Measurements from ENCODE around the gene MTMR3. TPM values are rescaled to one million over a fixed set of nuclear protein-coding genes. Genes with fewer than 3 reads are reported as not detected.
"Not testable (repeated sequence)": the region's sequence is repeated elsewhere in the genome, so short reads cannot be mapped to it uniquely, and the experiment has no call there.

Gene MTMR3
- total RNA-seq, 1 donor from 2014 or later: 20.6 TPM

DNA sequence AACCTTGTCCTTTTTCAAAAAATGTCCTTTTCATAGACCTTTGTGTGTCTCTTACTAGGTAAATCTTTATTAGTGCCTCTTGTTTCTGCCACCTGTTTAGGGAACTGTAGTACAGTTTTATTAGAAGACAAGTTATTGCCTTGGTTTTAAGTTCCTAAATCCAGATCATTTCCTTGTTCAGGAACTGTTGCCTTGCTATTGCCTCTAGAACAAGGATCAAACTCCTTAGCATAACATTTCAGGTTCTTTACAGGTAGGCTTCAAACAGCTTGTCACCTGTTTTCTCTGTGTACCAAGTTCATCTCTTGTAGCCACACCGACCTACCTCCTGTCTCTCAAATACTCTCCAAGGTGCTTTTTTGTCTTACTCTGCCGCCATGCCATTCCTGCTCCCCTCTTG lies 75.2 kb downstream of the MTMR3 start:
- no peaks in the 10 kb centered on the region for H3K27me3 Mint-ChIP-seq (ENCODE audit: insufficient read depth)
- no peak for DNase-seq (ENCODE audit: low spot score)
- no peak overlapping the region for H3K4me3 Mint-ChIP-seq
- H3K9me3 Mint-ChIP-seq: no peaks in the 10 kb centered on the region
- H3K36me3 Mint-ChIP-seq (ENCODE audit: low read depth): peaks cover 3% of the 10 kb centered on the region
- H3K4me1 Mint-ChIP-seq (ENCODE audit: low read depth): peaks cover 8% of the 10 kb centered on the region
- no peak overlapping the region for H3K27ac Mint-ChIP-seq
- intact Hi-C loops (cut with micrococcal nuclease): no loop called here

DNA sequence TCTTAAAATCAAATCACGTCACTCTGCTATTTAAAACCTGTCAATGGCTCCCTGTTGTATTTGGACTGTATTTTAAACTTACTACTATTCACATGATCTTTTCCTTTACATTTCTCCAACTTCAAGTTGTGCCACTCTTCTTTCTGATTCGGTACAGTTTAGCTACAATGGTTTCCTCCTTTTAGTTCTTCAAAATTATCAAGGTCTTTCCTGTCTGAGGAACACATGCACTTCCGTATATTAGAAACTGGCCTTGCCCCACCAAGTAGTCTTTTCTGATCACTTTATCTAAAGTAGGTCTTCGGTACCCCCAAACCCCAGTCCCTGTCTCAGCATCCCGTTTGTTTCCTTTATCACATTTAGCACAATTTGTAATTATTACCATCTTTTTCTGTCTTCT lies 81.8 kb downstream of the MTMR3 start:
- Mint-ChIP-seq H3K4me3 (no peak overlapping the region), H3K9me3 (no peaks in the 10 kb centered on the region), H3K27ac (no peak overlapping the region), H3K27me3 (ENCODE audit: insufficient read depth) (no peaks in the 10 kb centered on the region), H3K36me3 (ENCODE audit: low read depth) (peaks cover 1% of the 10 kb centered on the region), H3K4me1 (ENCODE audit: low read depth) (no peaks in the 10 kb centered on the region)
- no peak for DNase-seq (ENCODE audit: low spot score)
- intact Hi-C loops (cut with micrococcal nuclease): no loop called here

GRCh38 chr22:29967461-29967860 lies 84.5 kb downstream of the MTMR3 start:
- intact Hi-C loops (cut with micrococcal nuclease): no loop called here
- Mint-ChIP-seq H3K4me1 (ENCODE audit: low read depth) (no peaks in the 10 kb centered on the region), H3K9me3 (no peaks in the 10 kb centered on the region), H3K36me3 (ENCODE audit: low read depth) (peaks cover 5% of the 10 kb centered on the region), H3K27me3 (ENCODE audit: insufficient read depth) (no peaks in the 10 kb centered on the region), H3K4me3 (no peak overlapping the region), H3K27ac (no peak overlapping the region)
- no peak for DNase-seq (ENCODE audit: low spot score)

DNA sequence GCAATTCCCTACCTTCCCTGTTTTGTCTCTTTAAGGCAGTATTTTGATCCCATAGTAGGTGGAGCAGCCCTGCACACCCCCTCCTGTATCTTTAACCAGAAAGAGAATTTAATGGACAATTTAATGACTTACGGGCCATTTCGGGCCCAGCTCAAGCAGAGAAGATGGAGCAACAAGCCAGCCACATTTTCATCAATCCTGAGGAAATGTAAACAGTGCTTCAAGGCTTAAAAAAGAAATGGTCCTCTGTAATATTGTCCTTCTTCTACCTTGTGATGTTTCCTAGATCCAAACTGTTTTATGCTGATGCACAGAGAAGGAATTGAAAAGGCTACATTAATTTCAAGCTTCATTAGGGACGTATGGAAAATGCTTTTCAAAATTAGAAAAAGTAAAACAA lies 88.6 kb downstream of the MTMR3 start:
- Mint-ChIP-seq H3K27ac (no peak overlapping the region), H3K4me1 (ENCODE audit: low read depth) (no peaks in the 10 kb centered on the region), H3K4me3 (no peak overlapping the region), H3K9me3 (no peaks in the 10 kb centered on the region), H3K27me3 (ENCODE audit: insufficient read depth) (no peaks in the 10 kb centered on the region), H3K36me3 (ENCODE audit: low read depth) (peaks cover 9% of the 10 kb centered on the region)
- no peak for DNase-seq (ENCODE audit: low spot score)
- intact Hi-C loops (cut with micrococcal nuclease): no loop called here

- H3K27me3 Mint-ChIP-seq (ENCODE audit: insufficient read depth): no peaks in the 10 kb centered on the region
These were observed 89.1 kb downstream of the MTMR3 start for GRCh38 chr22:29972121-29972520.

DNA sequence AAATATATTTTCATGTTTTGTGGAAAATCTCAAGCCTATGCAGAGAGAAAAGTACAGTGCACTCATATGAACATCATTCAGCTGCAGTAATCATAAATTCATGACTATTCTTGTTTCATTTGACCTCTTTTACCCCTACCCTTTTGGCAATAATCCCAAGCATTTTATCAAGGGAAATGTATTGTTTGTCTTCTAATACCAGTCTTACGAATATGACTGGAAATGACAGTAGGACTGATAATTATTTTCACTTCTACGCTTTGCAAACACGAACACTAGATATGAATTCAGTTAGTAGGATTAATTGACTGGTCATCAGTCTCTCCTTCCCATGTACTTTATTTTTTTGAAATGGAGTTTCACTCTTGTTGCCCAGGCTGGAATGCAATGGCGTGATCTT lies 90.3 kb downstream of the MTMR3 start:
- H3K27me3 Mint-ChIP-seq (ENCODE audit: insufficient read depth): no peaks in the 10 kb centered on the region
- no peak for DNase-seq (ENCODE audit: low spot score)
- H3K36me3 Mint-ChIP-seq (ENCODE audit: low read depth): peaks cover 9% of the 10 kb centered on the region
- H3K9me3 Mint-ChIP-seq: no peaks in the 10 kb centered on the region
- intact Hi-C loops (cut with micrococcal nuclease): no loop called here
- no peaks in the 10 kb centered on the region for H3K4me1 Mint-ChIP-seq (ENCODE audit: low read depth)
- no peak overlapping the region for H3K4me3 Mint-ChIP-seq
- H3K27ac Mint-ChIP-seq: no peak overlapping the region

More at GRCh38 chr22:29972121-29972520, 89.1 kb downstream of the MTMR3 start:
- H3K4me3 Mint-ChIP-seq: no peak overlapping the region
- H3K36me3 Mint-ChIP-seq (ENCODE audit: low read depth): peaks cover 9% of the 10 kb centered on the region
- H3K4me1 Mint-ChIP-seq (ENCODE audit: low read depth): no peaks in the 10 kb centered on the region
- intact Hi-C loops (cut with micrococcal nuclease): no loop called here
- no peak for DNase-seq (ENCODE audit: low spot score)
- no peaks in the 10 kb centered on the region for H3K9me3 Mint-ChIP-seq
- H3K27ac Mint-ChIP-seq: no peak overlapping the region

GRCh38 chr22:29973680-29974079 lies 90.7 kb downstream of the MTMR3 start:
- H3K36me3 Mint-ChIP-seq (ENCODE audit: low read depth); H3K4me3 Mint-ChIP-seq; DNase-seq (ENCODE audit: low spot score); H3K9me3 Mint-ChIP-seq; intact Hi-C loops (cut with micrococcal nuclease); H3K27me3 Mint-ChIP-seq (ENCODE audit: insufficient read depth); H3K4me1 Mint-ChIP-seq (ENCODE audit: low read depth); H3K27ac Mint-ChIP-seq: not testable (repeated sequence)

DNA sequence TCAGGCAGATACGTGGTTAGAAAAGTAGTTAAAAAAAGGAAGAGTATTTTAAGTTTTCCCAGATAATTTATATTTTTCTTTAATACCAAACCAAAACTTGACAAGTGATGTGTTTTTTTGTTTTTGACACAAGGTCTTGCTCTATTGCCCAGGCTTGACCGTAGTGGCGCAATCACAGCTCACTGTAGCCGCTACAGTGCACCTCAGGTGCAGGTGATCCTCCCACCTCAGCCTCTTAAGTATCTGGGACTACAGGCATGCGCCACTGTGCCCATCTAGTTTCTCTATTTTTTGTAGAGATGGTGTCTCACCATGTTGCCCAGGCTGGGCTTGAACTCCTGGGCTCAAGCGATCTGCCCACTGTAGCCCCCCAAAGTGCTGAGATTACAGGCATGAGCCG lies 92.5 kb downstream of the MTMR3 start:
- H3K4me1 Mint-ChIP-seq (ENCODE audit: low read depth): no peaks in the 10 kb centered on the region
- no peak overlapping the region for H3K27ac Mint-ChIP-seq
- no peak overlapping the region for H3K4me3 Mint-ChIP-seq
- no peaks in the 10 kb centered on the region for H3K9me3 Mint-ChIP-seq
- no peaks in the 10 kb centered on the region for H3K27me3 Mint-ChIP-seq (ENCODE audit: insufficient read depth)
- H3K36me3 Mint-ChIP-seq (ENCODE audit: low read depth): peaks cover 11% of the 10 kb centered on the region
- DNase-seq (ENCODE audit: low spot score): no peak
- intact Hi-C loops (cut with micrococcal nuclease): no loop called here

- no peak for DNase-seq (ENCODE audit: low spot score)
- intact Hi-C loops (cut with micrococcal nuclease): no loop called here
- no peak overlapping the region for H3K4me3 Mint-ChIP-seq
- no peak overlapping the region for H3K27ac Mint-ChIP-seq
- no peaks in the 10 kb centered on the region for H3K4me1 Mint-ChIP-seq (ENCODE audit: low read depth)
- peaks cover 11% of the 10 kb centered on the region for H3K36me3 Mint-ChIP-seq (ENCODE audit: low read depth)
- H3K9me3 Mint-ChIP-seq: no peaks in the 10 kb centered on the region
- no peaks in the 10 kb centered on the region for H3K27me3 Mint-ChIP-seq (ENCODE audit: insufficient read depth)
These were observed 94.1 kb downstream of the MTMR3 start for GRCh38 chr22:29977107-29977506.

- no peak overlapping the region for H3K4me3 Mint-ChIP-seq
- H3K9me3 Mint-ChIP-seq: no peaks in the 10 kb centered on the region
- H3K27me3 Mint-ChIP-seq (ENCODE audit: insufficient read depth): no peaks in the 10 kb centered on the region
- intact Hi-C loops (cut with micrococcal nuclease): no loop called here
- no peak overlapping the region for H3K27ac Mint-ChIP-seq
- peaks cover 11% of the 10 kb centered on the region for H3K36me3 Mint-ChIP-seq (ENCODE audit: low read depth)
- no peaks in the 10 kb centered on the region for H3K4me1 Mint-ChIP-seq (ENCODE audit: low read depth)
- DNase-seq (ENCODE audit: low spot score): no peak
These were observed 96.9 kb downstream of the MTMR3 start for GRCh38 chr22:29979777-29980321.

DNA sequence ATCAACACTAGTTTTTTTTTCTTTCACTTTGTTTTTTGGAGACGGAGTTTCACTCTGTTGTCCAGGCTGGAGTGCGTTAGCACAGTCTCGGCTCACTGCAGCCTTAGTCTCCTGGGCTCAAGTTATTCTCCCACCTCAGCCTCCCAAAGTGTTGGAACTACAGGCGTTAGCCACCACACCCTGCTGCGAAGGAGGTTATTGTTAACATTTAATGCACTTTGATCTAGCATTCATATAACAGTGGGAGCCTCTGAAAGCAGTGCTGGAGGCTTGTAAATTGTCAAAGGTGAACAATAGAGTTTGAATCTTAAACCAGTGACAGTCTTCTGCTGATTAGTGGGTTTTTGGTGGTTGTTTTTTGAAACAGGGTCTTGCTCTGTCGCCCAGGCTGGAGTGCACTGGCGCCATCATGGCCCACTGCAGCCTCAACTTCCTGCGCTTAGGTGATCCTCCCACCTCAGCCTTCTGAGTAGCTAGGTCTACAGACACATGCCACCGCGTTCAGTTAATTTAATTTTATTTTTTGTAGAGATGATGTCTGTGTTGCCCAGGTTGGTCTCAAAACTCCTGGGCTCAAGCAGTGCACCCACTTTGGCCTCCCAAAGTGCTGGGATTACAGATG lies 100.4 kb downstream of the MTMR3 start:
- Mint-ChIP-seq H3K27me3 (ENCODE audit: insufficient read depth) (no peaks in the 10 kb centered on the region), H3K4me3 (no peak overlapping the region), H3K27ac (no peak overlapping the region), H3K9me3 (no peaks in the 10 kb centered on the region), H3K36me3 (ENCODE audit: low read depth) (peaks cover 8% of the 10 kb centered on the region), H3K4me1 (ENCODE audit: low read depth) (peaks cover 5% of the 10 kb centered on the region)
- no peak for DNase-seq (ENCODE audit: low spot score)
- intact Hi-C loops (cut with micrococcal nuclease): no loop called here

DNA sequence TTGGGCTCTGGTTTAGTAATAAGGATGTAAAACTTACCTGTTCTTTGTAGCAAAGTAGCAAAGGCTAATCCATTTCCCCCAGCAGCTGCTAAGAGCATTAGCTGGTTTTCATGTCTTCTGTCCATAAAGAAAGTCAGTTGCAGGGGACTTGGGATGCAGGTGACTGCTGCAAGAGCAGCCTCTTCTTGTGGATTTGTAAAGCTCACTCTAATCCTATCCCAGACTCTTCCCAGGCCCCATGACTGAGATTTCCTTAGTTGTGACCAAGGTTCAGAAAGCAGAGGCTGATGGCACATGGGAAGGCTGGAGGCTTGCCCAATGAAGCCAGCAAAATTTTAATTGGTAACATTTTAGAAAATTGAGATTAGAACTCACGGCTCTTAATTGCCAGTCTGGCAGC lies 102.9 kb downstream of the MTMR3 start:
- H3K4me1 Mint-ChIP-seq (ENCODE audit: low read depth): peaks cover 5% of the 10 kb centered on the region
- no peaks in the 10 kb centered on the region for H3K9me3 Mint-ChIP-seq
- H3K4me3 Mint-ChIP-seq: no peak overlapping the region
- no peak for DNase-seq (ENCODE audit: low spot score)
- peaks cover 5% of the 10 kb centered on the region for H3K36me3 Mint-ChIP-seq (ENCODE audit: low read depth)
- intact Hi-C loops (cut with micrococcal nuclease): no loop called here
- no peak overlapping the region for H3K27ac Mint-ChIP-seq
- H3K27me3 Mint-ChIP-seq (ENCODE audit: insufficient read depth): no peaks in the 10 kb centered on the region

DNA sequence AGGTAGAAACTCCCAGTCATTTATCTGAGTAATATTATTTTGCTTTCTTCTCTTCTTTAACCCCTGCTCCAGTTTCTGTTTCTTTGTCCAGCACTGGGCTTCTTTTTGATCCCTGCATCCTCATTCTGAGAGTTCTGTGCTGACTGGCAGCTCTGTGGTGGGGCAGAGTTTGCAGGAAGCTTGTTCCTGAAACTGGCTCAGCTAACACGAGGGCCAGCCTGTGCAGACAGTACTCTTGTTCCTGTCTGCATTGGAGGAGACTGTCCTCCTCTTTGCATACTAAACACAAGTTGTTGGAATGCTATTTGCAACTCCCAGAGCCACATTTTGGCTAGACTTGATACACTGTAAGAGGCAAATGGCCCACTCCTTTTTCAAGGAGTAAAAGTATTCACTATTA lies 104.2 kb downstream of the MTMR3 start:
- Mint-ChIP-seq H3K4me3 (no peak overlapping the region), H3K9me3 (no peaks in the 10 kb centered on the region), H3K27me3 (ENCODE audit: insufficient read depth) (no peaks in the 10 kb centered on the region), H3K27ac (no peak overlapping the region), H3K4me1 (ENCODE audit: low read depth) (peaks cover 5% of the 10 kb centered on the region), H3K36me3 (ENCODE audit: low read depth) (peaks cover 7% of the 10 kb centered on the region)
- DNase-seq (ENCODE audit: low spot score): no peak
- intact Hi-C loops (cut with micrococcal nuclease): no loop called here

DNA sequence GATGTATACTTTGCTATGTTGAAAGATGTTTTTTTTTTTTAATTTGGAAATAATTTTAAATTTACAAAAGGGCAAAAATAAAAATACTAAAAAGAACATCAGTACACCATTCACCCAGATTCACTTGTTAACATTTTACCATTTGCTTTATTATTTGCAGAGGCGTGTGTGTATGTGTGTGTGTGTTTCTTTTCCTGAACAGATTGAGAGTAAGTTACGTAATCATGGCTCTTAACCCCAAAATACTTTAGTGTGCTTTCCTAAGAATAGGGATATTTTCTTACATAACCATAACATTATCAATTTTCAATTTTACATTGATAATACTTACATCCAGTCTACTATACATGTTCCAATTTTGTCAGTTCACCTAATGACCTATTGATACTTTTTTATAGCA lies 105.7 kb downstream of the MTMR3 start:
- DNase-seq (ENCODE audit: low spot score): no peak
- no peaks in the 10 kb centered on the region for H3K9me3 Mint-ChIP-seq
- no peak overlapping the region for H3K27ac Mint-ChIP-seq
- no peak overlapping the region for H3K4me3 Mint-ChIP-seq
- intact Hi-C loops (cut with micrococcal nuclease): no loop called here
- peaks cover 13% of the 10 kb centered on the region for H3K36me3 Mint-ChIP-seq (ENCODE audit: low read depth)
- no peaks in the 10 kb centered on the region for H3K27me3 Mint-ChIP-seq (ENCODE audit: insufficient read depth)
- H3K4me1 Mint-ChIP-seq (ENCODE audit: low read depth): peaks cover 5% of the 10 kb centered on the region

All from activated T-helper 1 cell treated with anti-CD3 and anti-CD28 coated beads, Interleukin-12 subunit alpha, Interleukin-12 subunit beta, Interleukin-2, Interleukin-4 antibody, amounts not matched to agents 30 ng/mL and 10 ng/mL and 1 ng/mL, durations not matched to agents 14 hours and 24 hours and 36 hours (primary cell).